HepG2 (cell line): ENCODE data around the gene POM121. TPM values are rescaled to one million over a fixed set of nuclear protein-coding genes. Genes with fewer than 3 reads are reported as not detected.

Source experiments
- CCDC6 ChIP-seq: sonication (generic); formaldehyde crosslinking; IDR thresholded peaks from 2 replicates; pipeline ENCODE4 v1.8.1; 2022; ENCODE audit warnings: mild to moderate bottlenecking, missing genetic modification reagents, moderate library complexity
- CENPX ChIP-seq: sonication (generic); formaldehyde crosslinking; IDR thresholded peaks from 2 replicates; pipeline ENCODE4 v1.9.0; 2021; ENCODE audit warnings: mild to moderate bottlenecking, missing genetic modification reagents, moderate library complexity
- IKZF4 ChIP-seq: sonication (generic); formaldehyde crosslinking; IDR thresholded peaks from 2 replicates; pipeline ENCODE4 v1.5.1; 2020; ENCODE audit warnings: borderline replicate concordance, mild to moderate bottlenecking, low read depth, missing genetic modification reagents; ENCODE audit errors: not compliant biosample characterization
- NFYC ChIP-seq: IDR thresholded peaks from 2 replicates; pipeline ENCODE4 v1.6.1; 2016; ENCODE audit warnings: missing genetic modification reagents, missing compliant biosample characterization
- PAWR ChIP-seq: sonication (generic); formaldehyde crosslinking; IDR thresholded peaks from 2 replicates; pipeline ENCODE4 v1.4.0; 2020; ENCODE audit warnings: missing genetic modification reagents, mild to moderate bottlenecking, borderline replicate concordance
- POGZ ChIP-seq: sonication (generic); formaldehyde crosslinking; IDR thresholded peaks from 2 replicates; pipeline ENCODE4 v1.4.0; 2020; ENCODE audit warnings: mild to moderate bottlenecking, missing genetic modification reagents
- POLR2AphosphoS2 ChIP-seq: IDR thresholded peaks from 2 replicates; pipeline ENCODE4 v1.6.1; 2011; ENCODE audit warnings: low read depth, low read length, improper control_type of control experiment
- RARG ChIP-seq: sonication (generic); formaldehyde crosslinking; IDR thresholded peaks from 2 replicates; pipeline ENCODE4 v1.4.0; 2020; ENCODE audit warnings: low read depth, mild to moderate bottlenecking, missing genetic modification reagents
- SIN3A ChIP-seq: IDR thresholded peaks from 2 replicates; pipeline ENCODE4 v1.6.1; 2011; ENCODE audit warnings: low read depth, mild to moderate bottlenecking, control low read depth, low read length, borderline replicate concordance
- TGIF2 ChIP-seq: IDR thresholded peaks from 2 replicates; pipeline ENCODE4 v1.6.1; 2016; ENCODE audit warnings: control low read depth, missing compliant biosample characterization
- ZNF354B ChIP-seq: sonication (generic); formaldehyde crosslinking; IDR thresholded peaks from 2 replicates; pipeline ENCODE4 v1.8.0; 2022; ENCODE audit warnings: mild to moderate bottlenecking, missing genetic modification reagents
- ZNF562 ChIP-seq: sonication (generic); formaldehyde crosslinking; IDR thresholded peaks from 2 replicates; pipeline ENCODE4 v1.8.0; 2022; ENCODE audit warnings: missing genetic modification reagents, borderline replicate concordance
- ZNF564 ChIP-seq: sonication (generic); formaldehyde crosslinking; IDR thresholded peaks from 2 replicates; pipeline ENCODE4 v1.8.1; 2023; ENCODE audit warnings: mild to moderate bottlenecking, missing genetic modification reagents
- ZNF569 ChIP-seq: sonication (generic); formaldehyde crosslinking; IDR thresholded peaks from 2 replicates; pipeline ENCODE4 v1.5.0; 2020; ENCODE audit warnings: mild to moderate bottlenecking, missing genetic modification reagents, moderate library complexity, borderline replicate concordance
- ZNF619 ChIP-seq: sonication (generic); formaldehyde crosslinking; IDR thresholded peaks from 2 replicates; pipeline ENCODE4 v1.4.0; 2020; ENCODE audit warnings: mild to moderate bottlenecking, missing genetic modification reagents
- polyA plus RNA-seq, 8 experiments: library from polyadenylated mRNA; depleted of rRNA in 3 of 8; stranded (reverse) in 7 of 8; unstranded in 1 of 8; fragments of >200 nt; fragmentation: Illumina TruSeq in 4 of 8; extraction: Trizol in 4 of 8; gene quantifications; 2 replicates each; pipeline versions ENCODE4 v1.2.1 to v1.2.3, GENCODE V29; 2011 to 2016; ENCODE audit warnings: low read depth in 4 of 8, missing spikeins in 1 of 8, mixed read lengths in 1 of 8; ENCODE audit not compliant: insufficient read depth in 1 of 8
- total RNA-seq, 5 experiments: library from RNA; depleted of rRNA; stranded (reverse); fragments of >200 nt; fragmentation: Illumina TruSeq; extraction: Trizol; gene quantifications; 2 replicates each; pipeline ENCODE4 v1.2.3, GENCODE V29; 2016; ENCODE audit warnings: low read depth in 1 of 5
- TF ChIP-seq, protein P1 (sequence below): sonication (generic); formaldehyde crosslinking; IDR thresholded peaks from 2 replicates; pipeline ENCODE4 v1.5.0; 2020; ENCODE audit warnings: mild to moderate bottlenecking, missing genetic modification reagents
- TF ChIP-seq, protein P2 (sequence below): IDR thresholded peaks from 2 replicates; pipeline ENCODE4 v1.6.1; 2016; ENCODE audit warnings: low read depth, borderline replicate concordance
- TF ChIP-seq, protein P3 (sequence below): sonication (generic); formaldehyde crosslinking; IDR thresholded peaks from 2 replicates; pipeline ENCODE4 v1.5.1; 2020; ENCODE audit warnings: missing genetic modification reagents, mild to moderate bottlenecking, borderline replicate concordance
- TF ChIP-seq, protein P4 (sequence below): sonication (generic); formaldehyde crosslinking; IDR thresholded peaks from 2 replicates; pipeline ENCODE4 v1.5.0; 2020; ENCODE audit warnings: missing genetic modification reagents
- TF ChIP-seq, protein P5 (sequence below): sonication (generic); formaldehyde crosslinking; conservative IDR thresholded peaks from 2 replicates; pipeline ENCODE4 v1.4.0; 2020; ENCODE audit warnings: missing genetic modification reagents

Gene POM121
- total and polyA plus RNA-seq, 2 of the 13 experiments (the other 11 are each of a cell fraction or from before 2014, with no cell fraction given) = 8.4 to 10.3 TPM

DNA sequence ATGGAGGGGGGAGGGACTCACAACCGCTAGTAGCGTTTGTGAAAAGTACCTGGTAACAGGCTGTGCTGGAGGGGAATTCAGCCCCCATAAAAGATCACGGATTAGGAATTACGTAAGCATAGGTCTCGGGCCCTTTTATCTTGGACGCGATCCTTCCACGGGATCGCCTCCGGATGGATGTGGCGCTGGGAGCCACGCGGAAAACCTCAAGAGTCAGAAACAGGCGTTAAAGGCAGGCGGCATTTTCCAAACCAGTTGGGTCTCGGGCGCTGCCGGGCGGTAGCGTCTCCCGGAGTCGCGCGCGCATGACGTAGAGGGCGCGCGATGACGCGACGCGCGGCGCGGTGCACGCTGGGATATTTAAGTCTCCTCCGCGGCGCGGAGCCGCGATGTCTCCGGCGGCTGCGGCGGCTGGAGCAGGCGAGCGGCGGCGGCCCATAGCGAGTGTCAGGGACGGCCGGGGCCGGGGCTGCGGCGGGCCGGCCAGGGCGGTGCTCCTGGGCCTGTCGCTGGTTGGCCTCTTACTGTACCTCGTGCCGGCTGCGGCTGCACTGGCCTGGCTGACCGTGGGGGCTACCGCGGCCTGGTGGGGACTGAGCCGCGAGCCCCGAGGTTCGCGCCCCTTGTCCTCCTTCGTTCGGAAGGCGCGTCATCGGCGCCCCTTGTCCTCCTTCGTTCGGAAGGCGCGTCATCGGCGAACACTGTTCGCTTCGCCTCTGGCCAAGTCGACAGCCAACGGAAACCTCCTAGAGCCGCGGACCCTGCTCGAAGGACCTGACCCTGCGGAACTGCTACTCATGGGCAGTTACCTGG lies at the start of gene POM121 (continued):
- no peak for TF ChIP-seq CENPX (CRISPR knock-in tag)
- TF ChIP-seq POGZ (CRISPR knock-in tag) = peak; percentile 72; the same call in 1 of the 2 replicates
- TF ChIP-seq, protein P1, sequence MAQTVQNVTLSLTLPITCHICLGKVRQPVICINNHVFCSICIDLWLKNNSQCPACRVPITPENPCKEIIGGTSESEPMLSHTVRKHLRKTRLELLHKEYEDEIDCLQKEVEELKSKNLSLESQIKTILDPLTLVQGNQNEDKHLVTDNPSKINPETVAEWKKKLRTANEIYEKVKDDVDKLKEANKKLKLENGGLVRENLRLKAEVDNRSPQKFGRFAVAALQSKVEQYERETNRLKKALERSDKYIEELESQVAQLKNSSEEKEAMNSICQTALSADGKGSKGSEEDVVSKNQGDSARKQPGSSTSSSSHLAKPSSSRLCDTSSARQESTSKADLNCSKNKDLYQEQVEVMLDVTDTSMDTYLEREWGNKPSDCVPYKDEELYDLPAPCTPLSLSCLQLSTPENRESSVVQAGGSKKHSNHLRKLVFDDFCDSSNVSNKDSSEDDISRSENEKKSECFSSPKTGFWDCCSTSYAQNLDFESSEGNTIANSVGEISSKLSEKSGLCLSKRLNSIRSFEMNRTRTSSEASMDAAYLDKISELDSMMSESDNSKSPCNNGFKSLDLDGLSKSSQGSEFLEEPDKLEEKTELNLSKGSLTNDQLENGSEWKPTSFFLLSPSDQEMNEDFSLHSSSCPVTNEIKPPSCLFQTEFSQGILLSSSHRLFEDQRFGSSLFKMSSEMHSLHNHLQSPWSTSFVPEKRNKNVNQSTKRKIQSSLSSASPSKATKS = no peak
- TF ChIP-seq, protein P2, sequence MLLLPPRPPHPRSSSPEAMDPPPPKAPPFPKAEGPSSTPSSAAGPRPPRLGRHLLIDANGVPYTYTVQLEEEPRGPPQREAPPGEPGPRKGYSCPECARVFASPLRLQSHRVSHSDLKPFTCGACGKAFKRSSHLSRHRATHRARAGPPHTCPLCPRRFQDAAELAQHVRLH = peak; percentile 39; the same call in 1 of the 2 replicates
- TF ChIP-seq, protein P3, sequence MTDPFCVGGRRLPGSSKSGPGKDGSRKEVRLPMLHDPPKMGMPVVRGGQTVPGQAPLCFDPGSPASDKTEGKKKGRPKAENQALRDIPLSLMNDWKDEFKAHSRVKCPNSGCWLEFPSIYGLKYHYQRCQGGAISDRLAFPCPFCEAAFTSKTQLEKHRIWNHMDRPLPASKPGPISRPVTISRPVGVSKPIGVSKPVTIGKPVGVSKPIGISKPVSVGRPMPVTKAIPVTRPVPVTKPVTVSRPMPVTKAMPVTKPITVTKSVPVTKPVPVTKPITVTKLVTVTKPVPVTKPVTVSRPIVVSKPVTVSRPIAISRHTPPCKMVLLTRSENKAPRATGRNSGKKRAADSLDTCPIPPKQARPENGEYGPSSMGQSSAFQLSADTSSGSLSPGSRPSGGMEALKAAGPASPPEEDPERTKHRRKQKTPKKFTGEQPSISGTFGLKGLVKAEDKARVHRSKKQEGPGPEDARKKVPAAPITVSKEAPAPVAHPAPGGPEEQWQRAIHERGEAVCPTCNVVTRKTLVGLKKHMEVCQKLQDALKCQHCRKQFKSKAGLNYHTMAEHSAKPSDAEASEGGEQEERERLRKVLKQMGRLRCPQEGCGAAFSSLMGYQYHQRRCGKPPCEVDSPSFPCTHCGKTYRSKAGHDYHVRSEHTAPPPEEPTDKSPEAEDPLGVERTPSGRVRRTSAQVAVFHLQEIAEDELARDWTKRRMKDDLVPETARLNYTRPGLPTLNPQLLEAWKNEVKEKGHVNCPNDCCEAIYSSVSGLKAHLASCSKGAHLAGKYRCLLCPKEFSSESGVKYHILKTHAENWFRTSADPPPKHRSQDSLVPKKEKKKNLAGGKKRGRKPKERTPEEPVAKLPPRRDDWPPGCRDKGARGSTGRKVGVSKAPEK = no peak
- TF ChIP-seq, protein P4, sequence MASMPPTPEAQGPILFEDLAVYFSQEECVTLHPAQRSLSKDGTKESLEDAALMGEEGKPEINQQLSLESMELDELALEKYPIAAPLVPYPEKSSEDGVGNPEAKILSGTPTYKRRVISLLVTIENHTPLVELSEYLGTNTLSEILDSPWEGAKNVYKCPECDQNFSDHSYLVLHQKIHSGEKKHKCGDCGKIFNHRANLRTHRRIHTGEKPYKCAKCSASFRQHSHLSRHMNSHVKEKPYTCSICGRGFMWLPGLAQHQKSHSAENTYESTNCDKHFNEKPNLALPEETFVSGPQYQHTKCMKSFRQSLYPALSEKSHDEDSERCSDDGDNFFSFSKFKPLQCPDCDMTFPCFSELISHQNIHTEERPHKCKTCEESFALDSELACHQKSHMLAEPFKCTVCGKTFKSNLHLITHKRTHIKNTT = no peak
- TF ChIP-seq, protein P5, sequence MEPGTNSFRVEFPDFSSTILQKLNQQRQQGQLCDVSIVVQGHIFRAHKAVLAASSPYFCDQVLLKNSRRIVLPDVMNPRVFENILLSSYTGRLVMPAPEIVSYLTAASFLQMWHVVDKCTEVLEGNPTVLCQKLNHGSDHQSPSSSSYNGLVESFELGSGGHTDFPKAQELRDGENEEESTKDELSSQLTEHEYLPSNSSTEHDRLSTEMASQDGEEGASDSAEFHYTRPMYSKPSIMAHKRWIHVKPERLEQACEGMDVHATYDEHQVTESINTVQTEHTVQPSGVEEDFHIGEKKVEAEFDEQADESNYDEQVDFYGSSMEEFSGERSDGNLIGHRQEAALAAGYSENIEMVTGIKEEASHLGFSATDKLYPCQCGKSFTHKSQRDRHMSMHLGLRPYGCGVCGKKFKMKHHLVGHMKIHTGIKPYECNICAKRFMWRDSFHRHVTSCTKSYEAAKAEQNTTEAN (CRISPR knock-in tag) = no peak
- no peak for TF ChIP-seq ZNF562
- peak; percentile 44; the same call in 1 of the 2 replicates for TF ChIP-seq POLR2AphosphoS2
- TF ChIP-seq ZNF354B (CRISPR knock-in tag) = no peak
- no peak for TF ChIP-seq IKZF4
- no peak for TF ChIP-seq ZNF564 (CRISPR knock-in tag)
- no peak; the same call in 1 of the 2 replicates for TF ChIP-seq RARG (CRISPR knock-in tag)
- peak; percentile 73; the same call in 1 of the 2 replicates for TF ChIP-seq SIN3A
- TF ChIP-seq ZNF619 (CRISPR knock-in tag) = peak; percentile 35; the same call in 1 of the 2 replicates
- peak; percentile 31; the same call in 1 of the 2 replicates for TF ChIP-seq NFYC
- TF ChIP-seq PAWR (CRISPR knock-in tag) = no peak
- no peak for TF ChIP-seq TGIF2 (CRISPR knock-in tag)
- TF ChIP-seq CCDC6 (CRISPR knock-in tag) = no peak
- no peak for TF ChIP-seq ZNF569
